GM12873 (cell line): ENCODE data around the gene PIK3R3.

Experiments
- CTCF ChIP-seq: IDR thresholded peaks from 2 replicates; pipeline ENCODE4 v1.5.1; 2012; ENCODE audit warnings: low read depth, mild to moderate bottlenecking, moderate library complexity, low read length, control low read depth; ENCODE audit not compliant: insufficient read depth; ENCODE audit errors: missing control alignments

PIK3R3 gene

GRCh38 chr1:46152016-46152415 lies 19.6 kb upstream of the PIK3R3 start:
- TF ChIP-seq CTCF: no peak

- TF ChIP-seq CTCF: no peak
Observed at GRCh38 chr1:46150085-46150484, 17.7 kb upstream of the PIK3R3 start.

GRCh38 chr1:46148318-46148717 lies 15.9 kb upstream of the PIK3R3 start:
- no peak for TF ChIP-seq CTCF

GRCh38 chr1:46137916-46138315 lies 5.5 kb upstream of the PIK3R3 start:
- no peak for TF ChIP-seq CTCF

GRCh38 chr1:46136711-46137110 lies 4.3 kb upstream of the PIK3R3 start:
- TF ChIP-seq CTCF: no peak

- TF ChIP-seq CTCF: no peak
Observed at GRCh38 chr1:46134660-46135331, 2.4 kb upstream of the PIK3R3 start.

GRCh38 chr1:46133781-46134350 lies 1.4 kb upstream of the PIK3R3 start:
- no peak for TF ChIP-seq CTCF
